Measurements from ENCODE around the gene METTL23.
"Not testable (repeated sequence)": the region's sequence is repeated elsewhere in the genome, so short reads cannot be mapped to it uniquely, and the experiment has no call there.

METTL23 gene

GRCh38 chr17:76696763-76697701, 29.6 kb upstream of the METTL23 start:
- Histone ChIP-seq H3K27me3 (ENCODE audit: control insufficient read depth in 2 of 2, insufficient read depth in 2 of 2, low read length in 2 of 2) (no peaks in the 10 kb centered on the region), H3K9me3 (ENCODE audit: control insufficient read depth in 2 of 2, low read length in 2 of 2) (no peaks in the 10 kb centered on the region), H3K4me3 (ENCODE audit: low read length in 2 of 2) (no peak overlapping the region), H3K36me3 (ENCODE audit: control insufficient read depth in 2 of 2, insufficient read depth in 2 of 2, low read length in 2 of 2) (no peaks in the 10 kb centered on the region), H3K9ac (ENCODE audit: low read depth in 1 of 2, low read length in 2 of 2) (no peak overlapping the region), H3K27ac (ENCODE audit: low read depth in 2 of 2, low read length in 2 of 2) (peak overlapping the region; percentile 34 to 46), H3K4me1 (ENCODE audit: control insufficient read depth in 2 of 2, insufficient read depth in 2 of 2, low read length in 2 of 2) (peaks cover 7 to 8% of the 10 kb centered on the region in 2 donors)

GRCh38 chr17:76697702-76698465, 28.8 kb upstream of the METTL23 start:
- Histone ChIP-seq H3K27me3 (ENCODE audit: control insufficient read depth in 2 of 2, insufficient read depth in 2 of 2, low read length in 2 of 2) (no peaks in the 10 kb centered on the region), H3K4me3 (ENCODE audit: low read length in 2 of 2) (no peak overlapping the region), H3K9me3 (ENCODE audit: control insufficient read depth in 2 of 2, low read length in 2 of 2) (no peaks in the 10 kb centered on the region), H3K27ac (ENCODE audit: low read depth in 2 of 2, low read length in 2 of 2) (peak overlapping the region; percentile 34 to 46), H3K9ac (ENCODE audit: low read depth in 1 of 2, low read length in 2 of 2) (no peak overlapping the region), H3K4me1 (ENCODE audit: control insufficient read depth in 2 of 2, insufficient read depth in 2 of 2, low read length in 2 of 2) (peaks cover 7 to 8% of the 10 kb centered on the region in 2 donors), H3K36me3 (ENCODE audit: control insufficient read depth in 2 of 2, insufficient read depth in 2 of 2, low read length in 2 of 2) (no peaks in the 10 kb centered on the region)

GRCh38 chr17:76698466-76698977, 28.1 kb upstream of the METTL23 start:
- H3K27ac ChIP-seq (ENCODE audit: low read depth in 2 of 2, low read length in 2 of 2) = peak overlapping the region in 1 of 2 donors; percentile 46

GRCh38 chr17:76700270-76700616, 26.4 kb upstream of the METTL23 start:
- H3K4me1 ChIP-seq (ENCODE audit: control insufficient read depth in 2 of 2, insufficient read depth in 2 of 2, low read length in 2 of 2) = peaks cover 7 to 8% of the 10 kb centered on the region in 2 donors
- H3K27ac ChIP-seq (ENCODE audit: low read depth in 2 of 2, low read length in 2 of 2) = peak overlapping the region; percentile 72 to 78
- H3K36me3 ChIP-seq (ENCODE audit: control insufficient read depth in 2 of 2, insufficient read depth in 2 of 2, low read length in 2 of 2) = no peaks in the 10 kb centered on the region
- no peaks in the 10 kb centered on the region for H3K27me3 ChIP-seq (ENCODE audit: control insufficient read depth in 2 of 2, insufficient read depth in 2 of 2, low read length in 2 of 2)
- H3K9ac ChIP-seq (ENCODE audit: low read depth in 1 of 2, low read length in 2 of 2) = peak overlapping the region; percentile 26 to 44
- peak overlapping the region in 1 of 2 donors; percentile 13 for H3K4me3 ChIP-seq (ENCODE audit: low read length in 2 of 2)
- no peaks in the 10 kb centered on the region for H3K9me3 ChIP-seq (ENCODE audit: control insufficient read depth in 2 of 2, low read length in 2 of 2)

More at GRCh38 chr17:76698466-76698977, 28.1 kb upstream of the METTL23 start:
- H3K4me3 ChIP-seq (ENCODE audit: low read length in 2 of 2); H3K9me3 ChIP-seq (ENCODE audit: control insufficient read depth in 2 of 2, low read length in 2 of 2); H3K27me3 ChIP-seq (ENCODE audit: control insufficient read depth in 2 of 2, insufficient read depth in 2 of 2, low read length in 2 of 2); H3K36me3 ChIP-seq (ENCODE audit: control insufficient read depth in 2 of 2, insufficient read depth in 2 of 2, low read length in 2 of 2); H3K4me1 ChIP-seq (ENCODE audit: control insufficient read depth in 2 of 2, insufficient read depth in 2 of 2, low read length in 2 of 2); H3K9ac ChIP-seq (ENCODE audit: low read depth in 1 of 2, low read length in 2 of 2): not testable (repeated sequence)

- Histone ChIP-seq H3K36me3 (ENCODE audit: control insufficient read depth in 2 of 2, insufficient read depth in 2 of 2, low read length in 2 of 2) (no peaks in the 10 kb centered on the region), H3K27ac (ENCODE audit: low read depth in 2 of 2, low read length in 2 of 2) (peak overlapping the region; percentile 72 to 78), H3K9me3 (ENCODE audit: control insufficient read depth in 2 of 2, low read length in 2 of 2) (no peaks in the 10 kb centered on the region), H3K4me3 (ENCODE audit: low read length in 2 of 2) (peak overlapping the region in 1 of 2 donors; percentile 26), H3K9ac (ENCODE audit: low read depth in 1 of 2, low read length in 2 of 2) (peak overlapping the region in 1 of 2 donors; percentile 44), H3K4me1 (ENCODE audit: control insufficient read depth in 2 of 2, insufficient read depth in 2 of 2, low read length in 2 of 2) (peaks cover 7 to 8% of the 10 kb centered on the region in 2 donors), H3K27me3 (ENCODE audit: control insufficient read depth in 2 of 2, insufficient read depth in 2 of 2, low read length in 2 of 2) (no peaks in the 10 kb centered on the region)
Measured at GRCh38 chr17:76700617-76701470, 25.8 kb upstream of the METTL23 start.

GRCh38 chr17:76701471-76701967, 25.1 kb upstream of the METTL23 start:
- no peaks in the 10 kb centered on the region for H3K36me3 ChIP-seq (ENCODE audit: control insufficient read depth in 2 of 2, insufficient read depth in 2 of 2, low read length in 2 of 2)
- H3K4me3 ChIP-seq (ENCODE audit: low read length in 2 of 2) = peak overlapping the region in 1 of 2 donors; percentile 7
- no peaks in the 10 kb centered on the region for H3K27me3 ChIP-seq (ENCODE audit: control insufficient read depth in 2 of 2, insufficient read depth in 2 of 2, low read length in 2 of 2)
- peaks cover 7 to 8% of the 10 kb centered on the region in 2 donors for H3K4me1 ChIP-seq (ENCODE audit: control insufficient read depth in 2 of 2, insufficient read depth in 2 of 2, low read length in 2 of 2)
- no peaks in the 10 kb centered on the region for H3K9me3 ChIP-seq (ENCODE audit: control insufficient read depth in 2 of 2, low read length in 2 of 2)
- H3K27ac ChIP-seq (ENCODE audit: low read depth in 2 of 2, low read length in 2 of 2) = peak overlapping the region; percentile 72 to 78
- peak overlapping the region in 1 of 2 donors; percentile 44 for H3K9ac ChIP-seq (ENCODE audit: low read depth in 1 of 2, low read length in 2 of 2)

GRCh38 chr17:76702076-76702475, 24.6 kb upstream of the METTL23 start:
- no peaks in the 10 kb centered on the region for H3K9me3 ChIP-seq (ENCODE audit: control insufficient read depth in 2 of 2, low read length in 2 of 2)
- peaks cover 7 to 8% of the 10 kb centered on the region in 2 donors for H3K4me1 ChIP-seq (ENCODE audit: control insufficient read depth in 2 of 2, insufficient read depth in 2 of 2, low read length in 2 of 2)
- no peak overlapping the region for H3K9ac ChIP-seq (ENCODE audit: low read depth in 1 of 2, low read length in 2 of 2)
- H3K27ac ChIP-seq (ENCODE audit: low read depth in 2 of 2, low read length in 2 of 2) = no peak overlapping the region
- no peaks in the 10 kb centered on the region for H3K27me3 ChIP-seq (ENCODE audit: control insufficient read depth in 2 of 2, insufficient read depth in 2 of 2, low read length in 2 of 2)
- no peak overlapping the region for H3K4me3 ChIP-seq (ENCODE audit: low read length in 2 of 2)
- no peaks in the 10 kb centered on the region for H3K36me3 ChIP-seq (ENCODE audit: control insufficient read depth in 2 of 2, insufficient read depth in 2 of 2, low read length in 2 of 2)

GRCh38 chr17:76702941-76703637, 23.6 kb upstream of the METTL23 start:
- H3K36me3 ChIP-seq (ENCODE audit: control insufficient read depth in 2 of 2, insufficient read depth in 2 of 2, low read length in 2 of 2) = no peaks in the 10 kb centered on the region
- no peak overlapping the region for H3K27ac ChIP-seq (ENCODE audit: low read depth in 2 of 2, low read length in 2 of 2)
- H3K4me1 ChIP-seq (ENCODE audit: control insufficient read depth in 2 of 2, insufficient read depth in 2 of 2, low read length in 2 of 2) = peaks cover 7 to 8% of the 10 kb centered on the region in 2 donors
- no peak overlapping the region for H3K9ac ChIP-seq (ENCODE audit: low read depth in 1 of 2, low read length in 2 of 2)
- no peaks in the 10 kb centered on the region for H3K9me3 ChIP-seq (ENCODE audit: control insufficient read depth in 2 of 2, low read length in 2 of 2)
- no peak overlapping the region for H3K4me3 ChIP-seq (ENCODE audit: low read length in 2 of 2)
- no peaks in the 10 kb centered on the region for H3K27me3 ChIP-seq (ENCODE audit: control insufficient read depth in 2 of 2, insufficient read depth in 2 of 2, low read length in 2 of 2)

GRCh38 chr17:76704805-76705204, 21.8 kb upstream of the METTL23 start:
- Histone ChIP-seq H3K27me3 (ENCODE audit: control insufficient read depth in 2 of 2, insufficient read depth in 2 of 2, low read length in 2 of 2) (no peaks in the 10 kb centered on the region), H3K27ac (ENCODE audit: low read depth in 2 of 2, low read length in 2 of 2) (no peak overlapping the region), H3K9me3 (ENCODE audit: control insufficient read depth in 2 of 2, low read length in 2 of 2) (no peaks in the 10 kb centered on the region), H3K4me1 (ENCODE audit: control insufficient read depth in 2 of 2, insufficient read depth in 2 of 2, low read length in 2 of 2) (peaks cover 7 to 11% of the 10 kb centered on the region in 2 donors), H3K9ac (ENCODE audit: low read depth in 1 of 2, low read length in 2 of 2) (no peak overlapping the region), H3K4me3 (ENCODE audit: low read length in 2 of 2) (no peak overlapping the region), H3K36me3 (ENCODE audit: control insufficient read depth in 2 of 2, insufficient read depth in 2 of 2, low read length in 2 of 2) (no peaks in the 10 kb centered on the region)
